Measurements from ENCODE around the gene NCAPH2. TPM values are rescaled to one million over a fixed set of nuclear protein-coding genes. Genes with fewer than 3 reads are reported as not detected.
A peak's percentile ranks its signal among the peaks of the same experiment; 100 is the strongest.

The NCAPH2 gene
- total RNA-seq, 1 donor from 2014 or later = 44.2 TPM

DNA sequence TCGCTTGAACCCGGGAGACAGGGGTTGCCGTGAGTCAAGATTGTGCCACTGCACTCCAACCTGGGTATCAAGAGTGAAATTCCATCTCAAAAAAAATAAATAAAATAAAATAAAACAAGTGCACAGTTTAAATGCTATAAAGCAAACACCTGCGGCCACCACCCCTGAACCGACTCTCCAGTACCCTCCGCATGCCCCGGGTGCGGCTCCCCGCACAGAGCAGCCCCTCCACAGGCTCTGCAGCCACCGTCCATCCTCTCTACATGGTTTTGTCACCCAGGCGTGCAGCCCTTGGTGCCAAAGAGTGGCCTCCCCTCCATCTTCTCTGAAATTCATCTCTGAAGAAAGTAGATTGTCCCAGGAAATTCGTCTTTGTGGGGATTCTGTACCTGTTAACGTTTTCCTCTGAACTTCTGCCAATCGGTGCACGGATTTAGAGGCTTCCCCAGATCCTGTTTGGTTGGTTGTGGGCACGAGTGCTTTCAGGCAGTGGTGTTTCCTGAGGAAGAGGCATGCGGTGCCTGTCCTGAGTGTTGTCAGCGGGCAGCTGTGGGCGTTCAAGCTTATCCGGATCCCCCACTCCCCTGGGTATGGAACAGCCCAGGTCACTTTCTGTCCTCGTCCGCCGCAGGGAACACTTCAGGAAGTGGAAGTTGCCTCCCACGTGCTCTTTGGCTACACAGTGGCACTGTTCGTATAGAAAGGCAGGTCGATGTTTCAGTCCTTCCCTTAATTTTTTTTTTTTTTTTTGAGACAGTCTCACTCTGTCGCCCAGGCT, 17.3 kb upstream of the NCAPH2 start:
- FAIRE-seq (no peak), DNase-seq (ENCODE audit: low read depth) (no peak)
- Histone ChIP-seq H3K27me3 (ENCODE audit: control insufficient read depth, insufficient read depth, low read length) (peaks cover 4% of the 10 kb centered on the region), H3K4me3 (ENCODE audit: low read depth, low read length) (no peak overlapping the region), H3K36me3 (ENCODE audit: control insufficient read depth, insufficient read depth, low read length) (no peaks in the 10 kb centered on the region)
- TF ChIP-seq, protein P1, sequence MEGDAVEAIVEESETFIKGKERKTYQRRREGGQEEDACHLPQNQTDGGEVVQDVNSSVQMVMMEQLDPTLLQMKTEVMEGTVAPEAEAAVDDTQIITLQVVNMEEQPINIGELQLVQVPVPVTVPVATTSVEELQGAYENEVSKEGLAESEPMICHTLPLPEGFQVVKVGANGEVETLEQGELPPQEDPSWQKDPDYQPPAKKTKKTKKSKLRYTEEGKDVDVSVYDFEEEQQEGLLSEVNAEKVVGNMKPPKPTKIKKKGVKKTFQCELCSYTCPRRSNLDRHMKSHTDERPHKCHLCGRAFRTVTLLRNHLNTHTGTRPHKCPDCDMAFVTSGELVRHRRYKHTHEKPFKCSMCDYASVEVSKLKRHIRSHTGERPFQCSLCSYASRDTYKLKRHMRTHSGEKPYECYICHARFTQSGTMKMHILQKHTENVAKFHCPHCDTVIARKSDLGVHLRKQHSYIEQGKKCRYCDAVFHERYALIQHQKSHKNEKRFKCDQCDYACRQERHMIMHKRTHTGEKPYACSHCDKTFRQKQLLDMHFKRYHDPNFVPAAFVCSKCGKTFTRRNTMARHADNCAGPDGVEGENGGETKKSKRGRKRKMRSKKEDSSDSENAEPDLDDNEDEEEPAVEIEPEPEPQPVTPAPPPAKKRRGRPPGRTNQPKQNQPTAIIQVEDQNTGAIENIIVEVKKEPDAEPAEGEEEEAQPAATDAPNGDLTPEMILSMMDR (IDR thresholded peaks at IDR 0.05; ENCODE audit: insufficient read depth, low read length, severe bottlenecking) = no peak

DNA sequence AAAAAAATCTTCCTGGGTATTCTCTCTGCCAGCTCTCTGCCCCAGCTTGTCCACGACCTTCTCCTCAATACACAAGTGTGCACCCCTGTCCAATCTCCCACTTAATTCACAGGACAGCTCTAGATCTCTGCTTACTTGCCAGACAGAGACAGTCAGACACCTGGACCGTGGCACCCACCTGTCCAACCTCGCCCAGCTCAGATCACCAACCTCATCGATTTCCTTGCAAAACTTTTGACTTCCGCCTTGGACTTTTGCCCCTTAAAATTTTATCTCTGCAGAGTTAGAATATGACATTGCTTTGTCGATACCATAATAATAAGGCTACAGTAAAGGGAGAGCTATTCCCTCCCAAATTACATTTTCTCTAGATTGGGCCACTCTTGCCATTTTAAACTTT, 10.9 kb upstream of the NCAPH2 start:
- TF ChIP-seq, protein P1 (IDR thresholded peaks at IDR 0.05; ENCODE audit: insufficient read depth, low read length, severe bottlenecking) = no peak

DNA sequence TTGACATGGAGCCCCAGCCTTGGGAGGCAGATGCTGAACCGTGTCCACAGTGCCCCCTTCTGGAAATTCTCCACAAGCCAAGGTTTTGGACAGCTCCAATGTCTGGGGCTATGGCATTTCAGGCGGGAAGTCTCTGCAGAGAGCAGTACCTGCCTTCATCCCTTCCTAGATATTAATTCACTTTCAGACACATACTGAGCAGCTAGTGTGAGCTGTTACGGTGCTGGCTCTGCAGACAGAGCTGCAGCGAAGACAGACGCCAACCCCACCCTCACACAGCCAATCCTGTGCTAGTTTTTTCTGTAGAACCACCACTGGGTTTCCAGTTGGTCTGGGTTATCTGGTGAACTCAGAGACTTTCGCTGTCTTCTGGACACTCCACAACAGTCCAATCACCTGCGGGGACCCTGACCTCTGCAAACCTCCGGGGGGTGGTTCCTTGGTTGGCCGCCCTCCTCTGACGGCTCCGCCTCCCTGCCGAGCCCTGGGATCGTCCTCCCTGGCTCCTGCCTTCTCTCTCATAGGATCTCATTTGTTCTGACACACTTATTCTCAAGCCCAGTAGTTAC, 9.6 kb upstream of the NCAPH2 start:
- no peak overlapping the region for H3K4me3 ChIP-seq (ENCODE audit: low read depth, low read length)
- TF ChIP-seq, protein P1 (IDR thresholded peaks at IDR 0.05; ENCODE audit: insufficient read depth, low read length, severe bottlenecking) = peak; percentile 80
- FAIRE-seq (peak; percentile 92), DNase-seq (ENCODE audit: low read depth) (peak; percentile 59)
- peaks cover 2% of the 10 kb centered on the region for H3K36me3 ChIP-seq (ENCODE audit: control insufficient read depth, insufficient read depth, low read length)
- no peaks in the 10 kb centered on the region for H3K27me3 ChIP-seq (ENCODE audit: control insufficient read depth, insufficient read depth, low read length)

More for the DNA sequence above, 10.9 kb upstream of the NCAPH2 start:
- no peaks in the 10 kb centered on the region for H3K36me3 ChIP-seq (ENCODE audit: control insufficient read depth, insufficient read depth, low read length)
- H3K27me3 ChIP-seq (ENCODE audit: control insufficient read depth, insufficient read depth, low read length) = no peaks in the 10 kb centered on the region
- DNase-seq (ENCODE audit: low read depth) (no peak), FAIRE-seq (no peak)
- H3K4me3 ChIP-seq (ENCODE audit: low read depth, low read length) = no peak overlapping the region

DNA sequence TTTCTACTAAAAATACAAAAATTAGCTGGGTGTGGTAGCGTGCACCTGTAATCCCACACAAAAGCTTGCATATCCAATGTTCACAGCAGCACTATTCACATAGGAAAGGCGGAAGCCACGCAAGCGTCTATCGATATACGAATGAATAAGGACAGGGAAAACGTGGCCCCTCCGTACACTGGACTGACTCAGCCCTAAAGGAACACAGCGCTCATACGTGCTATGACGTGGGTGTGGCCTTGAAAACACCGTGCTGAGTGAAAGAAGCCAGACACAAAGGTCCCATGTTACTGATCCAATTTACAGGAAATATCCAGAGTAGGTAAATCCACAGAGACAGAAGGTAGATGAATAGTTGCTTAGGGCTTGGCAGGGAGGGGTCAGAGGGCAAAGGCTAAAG, 7.6 kb upstream of the NCAPH2 start:
- no peaks in the 10 kb centered on the region for H3K27me3 ChIP-seq (ENCODE audit: control insufficient read depth, insufficient read depth, low read length)
- TF ChIP-seq, protein P1 (IDR thresholded peaks at IDR 0.05; ENCODE audit: insufficient read depth, low read length, severe bottlenecking) = no peak
- H3K4me3 ChIP-seq (ENCODE audit: low read depth, low read length) = no peak overlapping the region
- H3K36me3 ChIP-seq (ENCODE audit: control insufficient read depth, insufficient read depth, low read length) = peaks cover 10% of the 10 kb centered on the region
- no peak for DNase-seq (ENCODE audit: low read depth)
- no peak for FAIRE-seq

DNA sequence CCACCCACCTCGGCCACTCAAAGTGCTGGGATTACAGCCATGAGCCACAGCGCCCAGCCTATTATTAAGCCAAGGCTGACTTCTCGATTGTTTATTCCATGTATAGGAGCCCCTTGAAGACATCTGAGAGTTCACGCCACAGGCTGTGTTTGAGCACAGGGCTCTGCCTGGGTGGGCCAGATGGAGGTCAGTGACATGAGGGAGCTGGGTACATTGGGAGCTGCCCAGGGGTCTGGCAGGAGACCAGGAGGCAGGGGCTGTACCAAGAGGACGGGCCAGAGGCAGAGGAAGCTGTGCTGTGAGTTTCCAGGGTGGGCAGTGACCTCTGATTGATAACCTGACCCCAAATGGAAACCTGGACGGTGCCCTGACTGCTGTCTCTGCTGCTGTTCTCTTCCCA, 5.9 kb upstream of the NCAPH2 start:
- DNase-seq (ENCODE audit: low read depth) (no peak), FAIRE-seq (no peak)
- Histone ChIP-seq H3K27me3 (ENCODE audit: control insufficient read depth, insufficient read depth, low read length) (no peaks in the 10 kb centered on the region), H3K4me3 (ENCODE audit: low read depth, low read length) (no peak overlapping the region), H3K36me3 (ENCODE audit: control insufficient read depth, insufficient read depth, low read length) (peaks cover 15% of the 10 kb centered on the region)
- TF ChIP-seq, protein P1 (IDR thresholded peaks at IDR 0.05; ENCODE audit: insufficient read depth, low read length, severe bottlenecking) = no peak
